Astrocyte (in vitro differentiated cells and primary cell): ENCODE results near the gene TBCEL. TPM values are rescaled to one million over a fixed set of nuclear protein-coding genes. Genes with fewer than 3 reads are reported as not detected.

Experiments used
- DNase-seq: peaks from one replicate; pipeline ENCODE4 v3.0.0-alpha.2; 2010; ENCODE audit warnings: low read depth
- FAIRE-seq: peaks from 2 replicates; lab custom pipeline; 2011; peaks lifted over from hg19 to GRCh38; lab: Jason Lieb, UNC
- H2AFZ ChIP-seq: 2 replicates; pipeline ENCODE4 v1.6.0; 2012; ENCODE audit warnings: low read depth, low read length, inconsistent platforms
- H3K27ac ChIP-seq: 2 replicates; pipeline ENCODE4 v1.5.1; 2011; ENCODE audit warnings: low read depth, low read length, inconsistent platforms
- H3K27me3 ChIP-seq: 2 replicates; pipeline ENCODE4 v1.6.0; 2011; ENCODE audit warnings: low read length, inconsistent platforms; ENCODE audit not compliant: insufficient read depth
- H3K36me3 ChIP-seq: 2 replicates; pipeline ENCODE4 v1.5.1; 2011; ENCODE audit warnings: low read length, inconsistent platforms; ENCODE audit not compliant: insufficient read depth
- H3K4me1 ChIP-seq: 2 replicates; pipeline ENCODE4 v1.5.1; 2011; ENCODE audit warnings: low read length, inconsistent platforms; ENCODE audit not compliant: insufficient read depth
- H3K4me2 ChIP-seq: 2 replicates; pipeline ENCODE4 v1.6.0; 2012; ENCODE audit warnings: low read length, inconsistent platforms
- H3K4me3 ChIP-seq: 2 replicates; pipeline ENCODE4 v1.5.1; 2011; ENCODE audit warnings: low read depth, mild to moderate bottlenecking, low read length, inconsistent platforms; ENCODE audit not compliant: insufficient read depth
- H3K79me2 ChIP-seq: 2 replicates; pipeline ENCODE4 v1.6.0; 2012; ENCODE audit warnings: mild to moderate bottlenecking, low read length, inconsistent platforms; ENCODE audit not compliant: insufficient read depth
- H3K9ac ChIP-seq: 2 replicates; pipeline ENCODE4 v1.6.0; 2012; ENCODE audit warnings: mild to moderate bottlenecking, low read length, inconsistent platforms
- H3K9me3 ChIP-seq: 2 replicates; pipeline ENCODE4 v1.5.1; 2012; ENCODE audit warnings: low read depth, mild to moderate bottlenecking, low read length, inconsistent platforms; ENCODE audit not compliant: insufficient read depth
- H4K20me1 ChIP-seq: 2 replicates; pipeline ENCODE4 v1.6.0; 2012; ENCODE audit warnings: low read length, inconsistent platforms; ENCODE audit not compliant: insufficient read depth
- H3K27ac Mint-ChIP-seq: one replicate; pipeline ENCODE4 v1.8.0; 2021; ENCODE audit warnings: mild to moderate bottlenecking, mixed read lengths; ENCODE audit not compliant: unreplicated experiment
- H3K27me3 Mint-ChIP-seq: one replicate; pipeline ENCODE4 v1.8.0; 2021; ENCODE audit warnings: low read depth, mixed read lengths; ENCODE audit not compliant: unreplicated experiment
- H3K36me3 Mint-ChIP-seq: one replicate; pipeline ENCODE4 v1.8.0; 2021; ENCODE audit warnings: low read depth, mixed read lengths; ENCODE audit not compliant: unreplicated experiment
- H3K4me1 Mint-ChIP-seq: one replicate; pipeline ENCODE4 v1.8.0; 2021; ENCODE audit warnings: low read depth, mixed read lengths; ENCODE audit not compliant: unreplicated experiment
- H3K4me3 Mint-ChIP-seq: one replicate; pipeline ENCODE4 v1.8.0; 2021; ENCODE audit warnings: mild to moderate bottlenecking, moderate library complexity, mixed read lengths; ENCODE audit not compliant: unreplicated experiment
- H3K9me3 Mint-ChIP-seq: one replicate; pipeline ENCODE4 v1.8.0; 2021; ENCODE audit warnings: mild to moderate bottlenecking, mixed read lengths; ENCODE audit not compliant: unreplicated experiment
- CTCF ChIP-seq: IDR thresholded peaks from 2 replicates; pipeline ENCODE4 v1.5.1; 2011; ENCODE audit warnings: low read depth, mild to moderate bottlenecking, inconsistent platforms, low read length, moderate library complexity; ENCODE audit not compliant: insufficient read depth
- EZH2 ChIP-seq: IDR thresholded peaks from 2 replicates; pipeline ENCODE4 v1.6.1; 2012; ENCODE audit warnings: mild to moderate bottlenecking, low read length, inconsistent platforms; ENCODE audit not compliant: insufficient read depth
- total RNA-seq: library from RNA; stranded (reverse); gene quantifications from 2 replicates; pipeline ENCODE4 v1.2.1, GENCODE V29; 2021

TBCEL gene
- total RNA-seq, 1 donor from 2014 or later: 25.9 TPM

GRCh38 chr11:121035780-121036179 is 11.9 kb downstream of the TBCEL start:
- Histone ChIP-seq H3K79me2 (peaks cover 48% of the 10 kb centered on the region), H3K4me2 (no peak overlapping the region), H4K20me1 (peaks cover 54% of the 10 kb centered on the region), H3K27me3 (no peaks in the 10 kb centered on the region), H3K4me1 (no peaks in the 10 kb centered on the region), H2AFZ (no peak overlapping the region), H3K9me3 (no peaks in the 10 kb centered on the region), H3K36me3 (no peaks in the 10 kb centered on the region), H3K27ac (no peak overlapping the region), H3K4me3 (no peak overlapping the region), H3K9ac (no peak overlapping the region)
- DNase-seq (peak; percentile 52), FAIRE-seq (no peak)
- Mint-ChIP-seq H3K4me3 (peak overlapping the region; percentile 34), H3K27ac (no peak overlapping the region), H3K27me3 (no peaks in the 10 kb centered on the region), H3K36me3 (no peaks in the 10 kb centered on the region), H3K4me1 (peaks cover 19% of the 10 kb centered on the region), H3K9me3 (no peaks in the 10 kb centered on the region)
- TF ChIP-seq EZH2 (no peak), CTCF (no peak)

- TF ChIP-seq CTCF (no peak), EZH2 (no peak)
- no peak overlapping the region for H3K27ac Mint-ChIP-seq
- peaks cover 61% of the 10 kb centered on the region for H4K20me1 ChIP-seq
- no peak overlapping the region for H3K4me2 ChIP-seq
- no peak for FAIRE-seq
- H3K4me3 Mint-ChIP-seq: no peak overlapping the region
- H3K27me3 ChIP-seq: no peaks in the 10 kb centered on the region
- H3K9ac ChIP-seq: no peak overlapping the region
- H3K27ac ChIP-seq: no peak overlapping the region
- H3K4me3 ChIP-seq: no peak overlapping the region
- no peak overlapping the region for H2AFZ ChIP-seq
- no peaks in the 10 kb centered on the region for H3K4me1 ChIP-seq
- no peak for DNase-seq
- no peaks in the 10 kb centered on the region for H3K36me3 ChIP-seq
- no peaks in the 10 kb centered on the region for H3K9me3 Mint-ChIP-seq
- H3K9me3 ChIP-seq: no peaks in the 10 kb centered on the region
- peaks cover 19% of the 10 kb centered on the region for H3K4me1 Mint-ChIP-seq
- no peaks in the 10 kb centered on the region for H3K36me3 Mint-ChIP-seq
- H3K27me3 Mint-ChIP-seq: no peaks in the 10 kb centered on the region
- peaks cover 46% of the 10 kb centered on the region for H3K79me2 ChIP-seq
Measured at GRCh38 chr11:121037016-121037415, 13.1 kb downstream of the TBCEL start.

- Mint-ChIP-seq H3K36me3 (no peaks in the 10 kb centered on the region), H3K4me1 (peaks cover 19% of the 10 kb centered on the region), H3K4me3 (no peak overlapping the region), H3K27me3 (no peaks in the 10 kb centered on the region), H3K9me3 (no peaks in the 10 kb centered on the region), H3K27ac (no peak overlapping the region)
- peaks cover 55% of the 10 kb centered on the region for H3K79me2 ChIP-seq
- H3K4me3 ChIP-seq: no peak overlapping the region
- no peak overlapping the region for H2AFZ ChIP-seq
- no peaks in the 10 kb centered on the region for H3K36me3 ChIP-seq
- no peak overlapping the region for H3K9ac ChIP-seq
- no peak overlapping the region for H3K4me2 ChIP-seq
- H3K4me1 ChIP-seq: no peaks in the 10 kb centered on the region
- no peak overlapping the region for H3K27ac ChIP-seq
- FAIRE-seq (no peak), DNase-seq (no peak)
- H4K20me1 ChIP-seq: peaks cover 68% of the 10 kb centered on the region
- no peaks in the 10 kb centered on the region for H3K9me3 ChIP-seq
- no peaks in the 10 kb centered on the region for H3K27me3 ChIP-seq
- TF ChIP-seq CTCF (no peak), EZH2 (no peak)
Measured at GRCh38 chr11:121038648-121039409, 14.9 kb downstream of the TBCEL start.
